ENCODE data around the gene TNS1.

Gene TNS1

GRCh38 chr2:217823626-217824025 is 179.2 kb downstream of the TNS1 start:
- CTCF ChIA-PET, result no interaction called here
- TF ChIP-seq FOXM1 (IDR thresholded peaks at IDR 0.05; ENCODE audit: borderline replicate concordance), result no peak
- TF ChIP-seq LEF1 (IDR thresholded peaks at IDR 0.05; ENCODE audit: borderline replicate concordance), result no peak
- no peak for TF ChIP-seq SUZ12 (IDR thresholded peaks at IDR 0.05)
- no peak for TF ChIP-seq PKNOX1 (IDR thresholded peaks at IDR 0.05)
- no peak for TF ChIP-seq FOXK2 (IDR thresholded peaks at IDR 0.05)
- TF ChIP-seq ZNF384 (IDR thresholded peaks at IDR 0.05), result no peak
- TF ChIP-seq ARNT (IDR thresholded peaks at IDR 0.05), result no peak
- no peak for TF ChIP-seq TARDBP (IDR thresholded peaks at IDR 0.05)
- TF ChIP-seq SP1 (IDR thresholded peaks at IDR 0.05), result no peak
- TF ChIP-seq HDGF (IDR thresholded peaks at IDR 0.05; ENCODE audit: borderline replicate concordance), result no peak
- TF ChIP-seq FOXA1 (IDR thresholded peaks at IDR 0.05), result no peak
- DNase-seq (ENCODE audit: extremely low spot score), result no peak
- POLR2A ChIA-PET, result no interaction called here

- no peak for DNase-seq (ENCODE audit: extremely low spot score)
- TF ChIP-seq SP1 (IDR thresholded peaks at IDR 0.05), result no peak
- no peak for TF ChIP-seq L3MBTL2 (conservative IDR thresholded peaks at IDR 0.05)
- no peak for TF ChIP-seq FOXM1 (IDR thresholded peaks at IDR 0.05; ENCODE audit: borderline replicate concordance)
- no peak for TF ChIP-seq NFRKB (IDR thresholded peaks at IDR 0.05)
- TF ChIP-seq ARNT (IDR thresholded peaks at IDR 0.05), result no peak
- no peak for TF ChIP-seq ZNF384 (IDR thresholded peaks at IDR 0.05)
- CTCF ChIA-PET, result no interaction called here
- POLR2A ChIA-PET, result no interaction called here
Observed at GRCh38 chr2:217822296-217823252, 180.2 kb downstream of the TNS1 start.

- CTCF ChIA-PET, result no interaction called here
- POLR2A ChIA-PET, result no interaction called here
- TF ChIP-seq LEF1 (IDR thresholded peaks at IDR 0.05; ENCODE audit: borderline replicate concordance) (no peak), L3MBTL2 (conservative IDR thresholded peaks at IDR 0.05) (no peak), CTBP1 (IDR thresholded peaks at IDR 0.05; ENCODE audit: borderline replicate concordance) (no peak), ELF4 (IDR thresholded peaks at IDR 0.05) (no peak)
- no peak for DNase-seq (ENCODE audit: extremely low spot score)
Observed at GRCh38 chr2:217821536-217822147, 181.2 kb downstream of the TNS1 start.

GRCh38 chr2:217820904-217821303 is 181.9 kb downstream of the TNS1 start:
- no peak for DNase-seq (ENCODE audit: extremely low spot score)
- POLR2A ChIA-PET, result no interaction called here
- no peak for TF ChIP-seq NFRKB (IDR thresholded peaks at IDR 0.05)
- no peak for TF ChIP-seq ELF4 (IDR thresholded peaks at IDR 0.05)
- no peak for TF ChIP-seq ZNF384 (IDR thresholded peaks at IDR 0.05)
- TF ChIP-seq L3MBTL2 (conservative IDR thresholded peaks at IDR 0.05), result no peak
- no peak for TF ChIP-seq TARDBP (IDR thresholded peaks at IDR 0.05)
- TF ChIP-seq ARNT (IDR thresholded peaks at IDR 0.05), result no peak
- TF ChIP-seq HDGF (IDR thresholded peaks at IDR 0.05; ENCODE audit: borderline replicate concordance), result no peak
- no peak for TF ChIP-seq FOXK2 (IDR thresholded peaks at IDR 0.05)
- TF ChIP-seq BHLHE40 (IDR thresholded peaks at IDR 0.05; ENCODE audit: borderline replicate concordance), result no peak
- TF ChIP-seq SP1 (IDR thresholded peaks at IDR 0.05), result no peak
- no peak for TF ChIP-seq LEF1 (IDR thresholded peaks at IDR 0.05; ENCODE audit: borderline replicate concordance)
- no peak for TF ChIP-seq FOXM1 (IDR thresholded peaks at IDR 0.05; ENCODE audit: borderline replicate concordance)
- TF ChIP-seq CTBP1 (IDR thresholded peaks at IDR 0.05; ENCODE audit: borderline replicate concordance), result no peak
- no peak for TF ChIP-seq FOXA1 (IDR thresholded peaks at IDR 0.05)
- CTCF ChIA-PET, result no interaction called here

- CTCF ChIA-PET, result no interaction called here
- TF ChIP-seq ARNT (IDR thresholded peaks at IDR 0.05), result no peak
- TF ChIP-seq CTBP1 (IDR thresholded peaks at IDR 0.05; ENCODE audit: borderline replicate concordance), result no peak
- POLR2A ChIA-PET, result no interaction called here
- no peak for DNase-seq (ENCODE audit: extremely low spot score)
Observed at GRCh38 chr2:217820091-217820819, 182.5 kb downstream of the TNS1 start.

GRCh38 chr2:217818293-217818850 is 184.4 kb downstream of the TNS1 start:
- TF ChIP-seq L3MBTL2 (conservative IDR thresholded peaks at IDR 0.05) (no peak), FOXK2 (IDR thresholded peaks at IDR 0.05) (no peak), ELF4 (IDR thresholded peaks at IDR 0.05) (no peak), FOXM1 (IDR thresholded peaks at IDR 0.05; ENCODE audit: borderline replicate concordance) (no peak), LEF1 (IDR thresholded peaks at IDR 0.05; ENCODE audit: borderline replicate concordance) (no peak), ARNT (IDR thresholded peaks at IDR 0.05) (no peak), BHLHE40 (IDR thresholded peaks at IDR 0.05; ENCODE audit: borderline replicate concordance) (no peak)
- ChIA-PET CTCF (interaction anchor here (1.4 kb wide), 1 partner anchor 81 kb away, joined by 4 read pairs; no protein-coding TSS in a partner anchor), POLR2A (no interaction called here)
- no peak for DNase-seq (ENCODE audit: extremely low spot score)

Data from HEK293T (cell line).